ENCODE measurements around the gene IL36A. TPM values are rescaled to one million over a fixed set of nuclear protein-coding genes. Genes with fewer than 3 reads are reported as not detected.

IL36A gene
- total RNA-seq, 1 experiment from 2014 or later: not detected

GRCh38 chr2:113025737-113026136 is 20.5 kb downstream of the IL36A start:
- DNase-seq: no peak
- H3K4me1 ChIP-seq (replicated peaks; ENCODE audit: insufficient read depth): no peaks in the 10 kb centered on the region
- H3K9me3 ChIP-seq (ENCODE audit: insufficient read depth, low read depth): no peaks in the 10 kb centered on the region; the same call in 1 of the 2 replicates
- H3F3A ChIP-seq (ENCODE audit: insufficient read depth, low read depth): no peaks in the 10 kb centered on the region
- BruUV-seq (replicated peaks): no TSS peak
- TF ChIP-seq EZH2 (IDR thresholded peaks at IDR 0.05; ENCODE audit: low read depth) (no peak), CTCF (conservative IDR thresholded peaks at IDR 0.05) (no peak)
- H3K36me3 ChIP-seq (ENCODE audit: low read depth): no peaks in the 10 kb centered on the region
- H2AFZ ChIP-seq: no peak overlapping the region
- H3K9me2 ChIP-seq (ENCODE audit: insufficient read depth): no peaks in the 10 kb centered on the region
- H3K27ac ChIP-seq: no peak overlapping the region
- no peak overlapping the region for H3K4me3 ChIP-seq
- intact Hi-C loops (cut with micrococcal nuclease; ENCODE audit: unreplicated experiment): no loop called here
- POLR2A ChIA-PET (ENCODE audit: unreplicated experiment): no interaction called here
- no peak overlapping the region for H3K4me2 ChIP-seq
- no peaks in the 10 kb centered on the region for H4K20me1 ChIP-seq (ENCODE audit: insufficient read depth)
- no peaks in the 10 kb centered on the region for H3K79me2 ChIP-seq (ENCODE audit: low read depth)
- H3K27me3 ChIP-seq (ENCODE audit: insufficient read depth, low read depth): no peaks in the 10 kb centered on the region
- CTCF ChIA-PET: no interaction called here

- no peak overlapping the region for H3K4me2 ChIP-seq
- no peak overlapping the region for H2AFZ ChIP-seq
- BruUV-seq (replicated peaks): no TSS peak
- TF ChIP-seq CTCF (conservative IDR thresholded peaks at IDR 0.05): no peak
- TF ChIP-seq EZH2 (IDR thresholded peaks at IDR 0.05; ENCODE audit: low read depth): no peak
- H3K9me2 ChIP-seq (ENCODE audit: insufficient read depth): no peaks in the 10 kb centered on the region
- intact Hi-C loops (cut with micrococcal nuclease; ENCODE audit: unreplicated experiment): no loop called here
- ChIA-PET CTCF (no interaction called here), POLR2A (ENCODE audit: unreplicated experiment) (no interaction called here)
- no peaks in the 10 kb centered on the region for H3K27me3 ChIP-seq (ENCODE audit: insufficient read depth, low read depth)
- no peak overlapping the region for H3K27ac ChIP-seq
- no peak overlapping the region for H3K4me3 ChIP-seq
- no peaks in the 10 kb centered on the region; the same call in 1 of the 2 replicates for H3K9me3 ChIP-seq (ENCODE audit: insufficient read depth, low read depth)
- no peak for DNase-seq
- H3K4me1 ChIP-seq (replicated peaks; ENCODE audit: insufficient read depth): 0 out of 2 replicates have a peak, but pooled peaks cover 4% of the 10 kb centered on the region
- no peaks in the 10 kb centered on the region for H3K79me2 ChIP-seq (ENCODE audit: low read depth)
- H3F3A ChIP-seq (ENCODE audit: insufficient read depth, low read depth): no peaks in the 10 kb centered on the region
- no peaks in the 10 kb centered on the region for H4K20me1 ChIP-seq (ENCODE audit: insufficient read depth)
- H3K36me3 ChIP-seq (ENCODE audit: low read depth): no peaks in the 10 kb centered on the region
Observed at GRCh38 chr2:113027691-113028090, 22.4 kb downstream of the IL36A start.

- CTCF ChIA-PET: no interaction called here
Observed at GRCh38 chr2:113028112-113028511, 22.9 kb downstream of the IL36A start.

More at GRCh38 chr2:113028112-113028511, 22.9 kb downstream of the IL36A start:
- POLR2A ChIA-PET (ENCODE audit: unreplicated experiment): no interaction called here
- no peaks in the 10 kb centered on the region for H3K27me3 ChIP-seq (ENCODE audit: insufficient read depth, low read depth)
- intact Hi-C loops (cut with micrococcal nuclease; ENCODE audit: unreplicated experiment): no loop called here
- BruUV-seq (replicated peaks): no TSS peak
- no peaks in the 10 kb centered on the region for H4K20me1 ChIP-seq (ENCODE audit: insufficient read depth)
- no peaks in the 10 kb centered on the region for H3K79me2 ChIP-seq (ENCODE audit: low read depth)
- H3K4me2 ChIP-seq: no peak overlapping the region
- no peak for DNase-seq
- H3K36me3 ChIP-seq (ENCODE audit: low read depth): no peaks in the 10 kb centered on the region
- no peaks in the 10 kb centered on the region; the same call in 1 of the 2 replicates for H3K9me3 ChIP-seq (ENCODE audit: insufficient read depth, low read depth)
- no peak for TF ChIP-seq CTCF (conservative IDR thresholded peaks at IDR 0.05)
- no peak for TF ChIP-seq EZH2 (IDR thresholded peaks at IDR 0.05; ENCODE audit: low read depth)
- no peaks in the 10 kb centered on the region for H3K9me2 ChIP-seq (ENCODE audit: insufficient read depth)
- H3K27ac ChIP-seq: no peak overlapping the region
- H3F3A ChIP-seq (ENCODE audit: insufficient read depth, low read depth): no peaks in the 10 kb centered on the region
- no peak overlapping the region for H2AFZ ChIP-seq
- H3K4me3 ChIP-seq: no peak overlapping the region
- 0 out of 2 replicates have a peak, but pooled peaks cover 4% of the 10 kb centered on the region for H3K4me1 ChIP-seq (replicated peaks; ENCODE audit: insufficient read depth)
